Measurements from ENCODE around the gene PTGES3L. TPM values are rescaled to one million over a fixed set of nuclear protein-coding genes. Genes with fewer than 3 reads are reported as not detected.
A peak's percentile ranks its signal among the peaks of the same experiment; 100 is the strongest.

Gene PTGES3L
- total and polyA plus RNA-seq, 2 of the 13 experiments (the other 11 are each of a cell fraction or from before 2014, with no cell fraction given) = 1.2 to 2.9 TPM

DNA sequence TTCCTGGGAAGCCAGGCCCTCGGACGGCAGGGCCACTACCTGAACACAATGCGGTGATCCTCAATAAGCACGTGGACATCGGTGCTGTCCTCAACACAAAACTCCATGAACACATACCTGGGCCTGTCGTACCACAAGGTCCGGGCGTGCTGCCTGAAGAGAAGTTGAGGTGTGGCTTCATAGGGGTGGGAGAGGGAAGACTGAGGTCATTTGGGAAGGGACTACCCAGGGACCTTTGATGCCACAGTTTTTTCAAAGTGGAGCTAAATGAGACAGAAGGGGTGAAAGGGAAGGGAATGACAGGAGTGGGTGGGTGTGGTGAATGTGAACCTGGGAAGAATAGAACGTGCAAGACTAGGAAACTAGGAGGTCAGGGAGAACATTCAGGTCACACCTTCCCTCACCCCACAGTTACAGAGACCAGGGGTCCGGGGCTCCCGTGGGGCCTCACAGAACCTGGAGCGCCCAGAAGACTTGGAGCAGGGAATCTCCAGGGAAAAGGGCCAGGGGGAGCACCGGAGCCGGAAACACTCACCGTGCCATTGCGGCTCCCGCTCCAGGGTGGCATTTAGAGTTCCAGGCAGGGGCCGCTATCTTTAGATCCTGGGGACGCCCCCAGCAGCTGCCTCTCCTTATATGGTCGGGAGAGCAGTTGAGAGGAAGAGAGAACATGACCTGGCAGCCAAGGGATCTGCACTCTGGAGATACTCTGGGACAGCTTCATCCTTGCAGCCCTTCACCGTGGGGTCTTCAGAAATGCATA, at the start of gene PTGES3L (continued):
- TF ChIP-seq, protein P1, sequence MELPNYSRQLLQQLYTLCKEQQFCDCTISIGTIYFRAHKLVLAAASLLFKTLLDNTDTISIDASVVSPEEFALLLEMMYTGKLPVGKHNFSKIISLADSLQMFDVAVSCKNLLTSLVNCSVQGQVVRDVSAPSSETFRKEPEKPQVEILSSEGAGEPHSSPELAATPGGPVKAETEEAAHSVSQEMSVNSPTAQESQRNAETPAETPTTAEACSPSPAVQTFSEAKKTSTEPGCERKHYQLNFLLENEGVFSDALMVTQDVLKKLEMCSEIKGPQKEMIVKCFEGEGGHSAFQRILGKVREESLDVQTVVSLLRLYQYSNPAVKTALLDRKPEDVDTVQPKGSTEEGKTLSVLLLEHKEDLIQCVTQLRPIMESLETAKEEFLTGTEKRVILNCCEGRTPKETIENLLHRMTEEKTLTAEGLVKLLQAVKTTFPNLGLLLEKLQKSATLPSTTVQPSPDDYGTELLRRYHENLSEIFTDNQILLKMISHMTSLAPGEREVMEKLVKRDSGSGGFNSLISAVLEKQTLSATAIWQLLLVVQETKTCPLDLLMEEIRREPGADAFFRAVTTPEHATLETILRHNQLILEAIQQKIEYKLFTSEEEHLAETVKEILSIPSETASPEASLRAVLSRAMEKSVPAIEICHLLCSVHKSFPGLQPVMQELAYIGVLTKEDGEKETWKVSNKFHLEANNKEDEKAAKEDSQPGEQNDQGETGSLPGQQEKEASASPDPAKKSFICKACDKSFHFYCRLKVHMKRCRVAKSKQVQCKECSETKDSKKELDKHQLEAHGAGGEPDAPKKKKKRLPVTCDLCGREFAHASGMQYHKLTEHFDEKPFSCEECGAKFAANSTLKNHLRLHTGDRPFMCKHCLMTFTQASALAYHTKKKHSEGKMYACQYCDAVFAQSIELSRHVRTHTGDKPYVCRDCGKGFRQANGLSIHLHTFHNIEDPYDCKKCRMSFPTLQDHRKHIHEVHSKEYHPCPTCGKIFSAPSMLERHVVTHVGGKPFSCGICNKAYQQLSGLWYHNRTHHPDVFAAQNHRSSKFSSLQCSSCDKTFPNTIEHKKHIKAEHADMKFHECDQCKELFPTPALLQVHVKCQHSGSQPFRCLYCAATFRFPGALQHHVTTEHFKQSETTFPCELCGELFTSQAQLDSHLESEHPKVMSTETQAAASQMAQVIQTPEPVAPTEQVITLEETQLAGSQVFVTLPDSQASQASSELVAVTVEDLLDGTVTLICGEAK (IDR thresholded peaks at IDR 0.05) = 0 out of 2 replicates have a peak, but pooled peaks have one; percentile 22
- TF ChIP-seq, protein P1 (CRISPR knock-in tag; IDR thresholded peaks at IDR 0.05) = no peak
- TF ChIP-seq JUN (CRISPR knock-in tag; IDR thresholded peaks at IDR 0.05) (no peak), TP53 (CRISPR knock-in tag; conservative IDR thresholded peaks at IDR 0.05) (0 out of 2 replicates have a peak, but pooled peaks have one; percentile 10), HMG20B (CRISPR knock-in tag; conservative IDR thresholded peaks at IDR 0.05) (0 out of 2 replicates have a peak, but pooled peaks have one; percentile 28), ZFY (CRISPR knock-in tag; IDR thresholded peaks at IDR 0.05) (no peak), GABPA (IDR thresholded peaks at IDR 0.05; ENCODE audit: low read depth, low read length) (peak; percentile 62), GABPA (CRISPR knock-in tag; IDR thresholded peaks at IDR 0.05; ENCODE audit: low read depth) (peak; percentile 77), BCL6 (CRISPR knock-in tag; IDR thresholded peaks at IDR 0.05) (peak; percentile 24; the same call in 1 of the 2 replicates), CCAR2 (optimal IDR thresholded peaks at IDR 0.05; ENCODE audit: low read depth, low read length) (no peak)
- TF ChIP-seq, protein P2, sequence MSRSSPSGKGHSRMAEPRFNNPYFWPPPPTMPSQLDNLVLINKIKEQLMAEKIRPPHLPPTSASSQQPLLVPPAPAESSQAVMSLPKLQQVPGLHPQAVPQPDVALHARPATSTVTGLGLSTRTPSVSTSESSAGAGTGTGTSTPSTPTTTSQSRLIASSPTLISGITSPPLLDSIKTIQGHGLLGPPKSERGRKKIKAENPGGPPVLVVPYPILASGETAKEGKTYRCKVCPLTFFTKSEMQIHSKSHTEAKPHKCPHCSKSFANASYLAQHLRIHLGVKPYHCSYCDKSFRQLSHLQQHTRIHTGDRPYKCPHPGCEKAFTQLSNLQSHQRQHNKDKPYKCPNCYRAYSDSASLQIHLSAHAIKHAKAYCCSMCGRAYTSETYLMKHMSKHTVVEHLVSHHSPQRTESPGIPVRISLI (CRISPR knock-in tag; IDR thresholded peaks at IDR 0.05; ENCODE audit: borderline replicate concordance) = no peak
- TF ChIP-seq, protein P3, sequence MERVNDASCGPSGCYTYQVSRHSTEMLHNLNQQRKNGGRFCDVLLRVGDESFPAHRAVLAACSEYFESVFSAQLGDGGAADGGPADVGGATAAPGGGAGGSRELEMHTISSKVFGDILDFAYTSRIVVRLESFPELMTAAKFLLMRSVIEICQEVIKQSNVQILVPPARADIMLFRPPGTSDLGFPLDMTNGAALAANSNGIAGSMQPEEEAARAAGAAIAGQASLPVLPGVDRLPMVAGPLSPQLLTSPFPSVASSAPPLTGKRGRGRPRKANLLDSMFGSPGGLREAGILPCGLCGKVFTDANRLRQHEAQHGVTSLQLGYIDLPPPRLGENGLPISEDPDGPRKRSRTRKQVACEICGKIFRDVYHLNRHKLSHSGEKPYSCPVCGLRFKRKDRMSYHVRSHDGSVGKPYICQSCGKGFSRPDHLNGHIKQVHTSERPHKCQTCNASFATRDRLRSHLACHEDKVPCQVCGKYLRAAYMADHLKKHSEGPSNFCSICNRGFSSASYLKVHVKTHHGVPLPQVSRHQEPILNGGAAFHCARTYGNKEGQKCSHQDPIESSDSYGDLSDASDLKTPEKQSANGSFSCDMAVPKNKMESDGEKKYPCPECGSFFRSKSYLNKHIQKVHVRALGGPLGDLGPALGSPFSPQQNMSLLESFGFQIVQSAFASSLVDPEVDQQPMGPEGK (CRISPR knock-in tag; IDR thresholded peaks at IDR 0.05) = peak; percentile 85
- TF ChIP-seq, protein P4, sequence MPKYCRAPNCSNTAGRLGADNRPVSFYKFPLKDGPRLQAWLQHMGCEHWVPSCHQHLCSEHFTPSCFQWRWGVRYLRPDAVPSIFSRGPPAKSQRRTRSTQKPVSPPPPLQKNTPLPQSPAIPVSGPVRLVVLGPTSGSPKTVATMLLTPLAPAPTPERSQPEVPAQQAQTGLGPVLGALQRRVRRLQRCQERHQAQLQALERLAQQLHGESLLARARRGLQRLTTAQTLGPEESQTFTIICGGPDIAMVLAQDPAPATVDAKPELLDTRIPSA (CRISPR knock-in tag; IDR thresholded peaks at IDR 0.05; ENCODE audit: borderline replicate concordance) = no peak; the same call in 1 of the 2 replicates
- TF ChIP-seq, protein P5, sequence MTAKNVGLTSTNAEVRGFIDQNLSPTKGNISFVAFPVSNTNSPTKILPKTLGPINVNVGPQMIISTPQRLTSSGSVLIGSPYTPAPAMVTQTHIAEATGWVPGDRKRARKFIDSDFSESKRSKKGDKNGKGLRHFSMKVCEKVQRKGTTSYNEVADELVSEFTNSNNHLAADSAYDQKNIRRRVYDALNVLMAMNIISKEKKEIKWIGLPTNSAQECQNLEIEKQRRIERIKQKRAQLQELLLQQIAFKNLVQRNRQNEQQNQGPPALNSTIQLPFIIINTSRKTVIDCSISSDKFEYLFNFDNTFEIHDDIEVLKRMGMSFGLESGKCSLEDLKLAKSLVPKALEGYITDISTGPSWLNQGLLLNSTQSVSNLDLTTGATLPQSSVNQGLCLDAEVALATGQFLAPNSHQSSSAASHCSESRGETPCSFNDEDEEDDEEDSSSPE (CRISPR knock-in tag; IDR thresholded peaks at IDR 0.05) = 0 out of 2 replicates have a peak, but pooled peaks have one; percentile 24

Measured in HepG2 (cell line).